Esophagus squamous epithelium (tissue), 4 donors: ENCODE results near the gene SAMD7.

ENCODE experiments used
- POLR2A ChIP-seq, 4 donors: fragments of 450-650 bp; IDR thresholded peaks; one replicate each; pipeline ENCODE4 v1.6.1; 2017; ENCODE audit warnings: antibody characterized with exemption in 4 of 4, mild to moderate bottlenecking in 4 of 4, moderate library complexity in 3 of 4
- TF ChIP-seq, protein P1 (sequence below), 6 experiments: fragments of 450-650 bp in 4 of 6; fragments of 200-600 bp in 2 of 6; sonication (generic) in 2 of 6; IDR thresholded peaks; one replicate each; pipeline ENCODE4 v1.5.1; 2016 to 2019; ENCODE audit warnings: antibody characterized with exemption in 6 of 6, mild to moderate bottlenecking in 4 of 6, moderate library complexity in 4 of 6

DNA sequence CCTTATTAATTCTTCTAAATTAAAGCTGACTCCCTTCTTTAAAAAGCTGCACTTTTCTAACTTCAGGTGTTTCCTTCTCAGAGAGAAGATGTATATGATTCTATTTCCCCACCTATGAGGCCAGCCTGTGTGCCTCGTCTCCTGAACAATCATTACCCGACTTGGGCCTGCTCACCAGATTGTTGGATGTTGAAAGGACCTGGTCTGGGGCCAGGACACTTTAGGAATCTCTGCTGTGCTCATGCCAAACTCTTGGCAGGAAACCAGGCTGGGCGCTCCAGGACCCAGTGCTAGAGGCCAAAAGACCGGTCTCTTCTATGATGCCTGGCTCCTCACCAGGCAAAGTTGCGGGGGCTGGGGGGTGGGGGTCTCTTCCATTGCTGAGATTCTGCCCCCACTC is 24.7 kb upstream of the SAMD7 start:
- TF ChIP-seq, protein P1, sequence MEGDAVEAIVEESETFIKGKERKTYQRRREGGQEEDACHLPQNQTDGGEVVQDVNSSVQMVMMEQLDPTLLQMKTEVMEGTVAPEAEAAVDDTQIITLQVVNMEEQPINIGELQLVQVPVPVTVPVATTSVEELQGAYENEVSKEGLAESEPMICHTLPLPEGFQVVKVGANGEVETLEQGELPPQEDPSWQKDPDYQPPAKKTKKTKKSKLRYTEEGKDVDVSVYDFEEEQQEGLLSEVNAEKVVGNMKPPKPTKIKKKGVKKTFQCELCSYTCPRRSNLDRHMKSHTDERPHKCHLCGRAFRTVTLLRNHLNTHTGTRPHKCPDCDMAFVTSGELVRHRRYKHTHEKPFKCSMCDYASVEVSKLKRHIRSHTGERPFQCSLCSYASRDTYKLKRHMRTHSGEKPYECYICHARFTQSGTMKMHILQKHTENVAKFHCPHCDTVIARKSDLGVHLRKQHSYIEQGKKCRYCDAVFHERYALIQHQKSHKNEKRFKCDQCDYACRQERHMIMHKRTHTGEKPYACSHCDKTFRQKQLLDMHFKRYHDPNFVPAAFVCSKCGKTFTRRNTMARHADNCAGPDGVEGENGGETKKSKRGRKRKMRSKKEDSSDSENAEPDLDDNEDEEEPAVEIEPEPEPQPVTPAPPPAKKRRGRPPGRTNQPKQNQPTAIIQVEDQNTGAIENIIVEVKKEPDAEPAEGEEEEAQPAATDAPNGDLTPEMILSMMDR (IDR thresholded peaks at IDR 0.05) = no peak
- no peak for TF ChIP-seq POLR2A (IDR thresholded peaks at IDR 0.05)
